ENCODE results near the gene TOP3B. TPM values are rescaled to one million over a fixed set of nuclear protein-coding genes. Genes with fewer than 3 reads are reported as not detected.

Gene TOP3B
- total RNA-seq, 1 experiment from 2014 or later: 29.1 TPM

- Histone ChIP-seq H3K27ac (ENCODE audit: low read length) (no peak overlapping the region), H3K36me3 (ENCODE audit: control insufficient read depth, insufficient read depth, low read length) (no peaks in the 10 kb centered on the region), H3K27me3 (ENCODE audit: control insufficient read depth, insufficient read depth, low read length) (no peaks in the 10 kb centered on the region), H3K4me1 (ENCODE audit: control insufficient read depth, insufficient read depth, low read length) (no peaks in the 10 kb centered on the region; the same call in 1 of the 2 replicates), H3K9me3 (ENCODE audit: control insufficient read depth, insufficient read depth, low read depth, low read length) (no peaks in the 10 kb centered on the region), H3K4me3 (ENCODE audit: low read depth in 2 of 2, low read length in 2 of 2) (no peak overlapping the region)
- POLR2A ChIA-PET: no interaction called here
- TF ChIP-seq POLR2AphosphoS5 (IDR thresholded peaks at IDR 0.05; ENCODE audit: low read depth, low read length) (no peak), SIN3A (IDR thresholded peaks at IDR 0.05; ENCODE audit: borderline replicate concordance, insufficient read depth, low read depth, low read length) (no peak), CTCF (IDR thresholded peaks at IDR 0.05) (no peak), TCF7L2 (IDR thresholded peaks at IDR 0.05; ENCODE audit: low read depth, low read length) (no peak), REST (IDR thresholded peaks at IDR 0.05; ENCODE audit: insufficient read depth in 1 of 2, low read depth in 2 of 2, low read length in 1 of 2) (no peak)
- BruUV-seq (replicated peaks): no TSS peak
- intact Hi-C loops (cut with micrococcal nuclease; ENCODE audit: unreplicated experiment): no loop called here
- CTCF ChIA-PET: no interaction called here
- ATAC-seq: no peak
- in situ Hi-C loops (cut with HindIII; ENCODE audit: low pct_unique_long_range_greater_than_20kb, low sequenced_read_pairs): no loop called here
- no peak for DNase-seq (ENCODE audit: low read depth, low spot score)
These were observed 60.0 kb downstream of the TOP3B start for GRCh38 chr22:21922370-21923162.

GRCh38 chr22:21921729-21922128 is 60.9 kb downstream of the TOP3B start:
- Histone ChIP-seq H3K9me3 (ENCODE audit: control insufficient read depth, insufficient read depth, low read depth, low read length) (no peaks in the 10 kb centered on the region), H3K4me1 (ENCODE audit: control insufficient read depth, insufficient read depth, low read length) (no peaks in the 10 kb centered on the region; the same call in 1 of the 2 replicates), H3K27me3 (ENCODE audit: control insufficient read depth, insufficient read depth, low read length) (no peaks in the 10 kb centered on the region), H3K4me3 (ENCODE audit: low read depth in 2 of 2, low read length in 2 of 2) (no peak overlapping the region), H3K27ac (ENCODE audit: low read length) (no peak overlapping the region), H3K36me3 (ENCODE audit: control insufficient read depth, insufficient read depth, low read length) (no peaks in the 10 kb centered on the region)
- DNase-seq (ENCODE audit: low read depth, low spot score): no peak
- no peak for TF ChIP-seq SIN3A (IDR thresholded peaks at IDR 0.05; ENCODE audit: borderline replicate concordance, insufficient read depth, low read depth, low read length)
- no peak for TF ChIP-seq POLR2AphosphoS5 (IDR thresholded peaks at IDR 0.05; ENCODE audit: low read depth, low read length)
- TF ChIP-seq CTCF (IDR thresholded peaks at IDR 0.05): no peak
- no peak for TF ChIP-seq TCF7L2 (IDR thresholded peaks at IDR 0.05; ENCODE audit: low read depth, low read length)
- TF ChIP-seq REST (IDR thresholded peaks at IDR 0.05; ENCODE audit: insufficient read depth in 1 of 2, low read depth in 2 of 2, low read length in 1 of 2): no peak
- ATAC-seq: no peak
- ChIA-PET CTCF (no interaction called here), POLR2A (no interaction called here)
- no TSS peak for BruUV-seq (replicated peaks)
- in situ Hi-C loops (cut with HindIII; ENCODE audit: low pct_unique_long_range_greater_than_20kb, low sequenced_read_pairs): no loop called here
- intact Hi-C loops (cut with micrococcal nuclease; ENCODE audit: unreplicated experiment): no loop called here
